Breast epithelium (tissue), 4 donors: ENCODE data around the gene BRD7. TPM values are rescaled to one million over a fixed set of nuclear protein-coding genes. Genes with fewer than 3 reads are reported as not detected.
A peak's percentile ranks its signal among the peaks of the same experiment; 100 is the strongest.

Experiments used
- DNase-seq, 2 donors: peaks; one replicate each; pipeline ENCODE4 v3.0.0-alpha.2; 2019; ENCODE audit warnings: low spot score in 2 of 2
- H3K27ac ChIP-seq, 2 donors: fragments of 200-600 bp; sonication (generic) in 1 of 2; one replicate each; pipeline ENCODE4 v1.5.1; 2016 to 2019; ENCODE audit warnings: mild to moderate bottlenecking in 1 of 2
- H3K27me3 ChIP-seq, 2 donors: fragments of 200-600 bp; sonication (generic) in 1 of 2; one replicate each; pipeline versions ENCODE4 v1.5.1 to v1.6.0; 2017 to 2019; ENCODE audit warnings: control low read depth in 1 of 2, mild to moderate bottlenecking in 1 of 2
- H3K36me3 ChIP-seq: fragments of 200-600 bp; one replicate; pipeline ENCODE4 v1.5.1; 2019
- H3K4me1 ChIP-seq, 2 donors: fragments of 200-600 bp; sonication (generic); one replicate each; pipeline ENCODE4 v1.5.1; 2016 to 2019; ENCODE audit warnings: control low read depth in 1 of 2
- H3K4me3 ChIP-seq, 3 donors: fragments of 200-600 bp; sonication (generic); 1 replicate in 2 of 3; 2 replicates in 1 of 3; pipeline ENCODE4 v1.5.1; 2016 to 2019; ENCODE audit warnings: mild to moderate bottlenecking in 3 of 3, moderate library complexity in 2 of 3
- H3K9me3 ChIP-seq, 2 donors: fragments of 200-600 bp; sonication (generic) in 1 of 2; one replicate each; pipeline ENCODE4 v1.5.1; 2016 to 2019; ENCODE audit warnings: control low read depth in 1 of 2
- CTCF ChIP-seq, 3 donors: fragments of 450-650 bp; IDR thresholded peaks; one replicate each; pipeline ENCODE4 v1.5.1; 2016 to 2017; ENCODE audit warnings: antibody characterized with exemption in 3 of 3, mild to moderate bottlenecking in 3 of 3, moderate library complexity in 3 of 3
- POLR2A ChIP-seq: fragments of 450-650 bp; IDR thresholded peaks from one replicate; pipeline ENCODE4 v1.6.1; 2016; ENCODE audit warnings: antibody characterized with exemption, mild to moderate bottlenecking, moderate library complexity
- POLR2AphosphoS5 ChIP-seq, 3 donors: sonication (generic); formaldehyde crosslinking; IDR thresholded peaks; one replicate each; pipeline ENCODE4 v1.6.1; 2017; ENCODE audit warnings: antibody characterized with exemption in 3 of 3
- intact Hi-C: fragments of 100-400 bp; cut with DNase I; formaldehyde crosslinking; loops from one replicate; pipeline ENCODE4 v1.15.1; 2023; ENCODE audit warnings: low total_unique reads
- total RNA-seq, 3 donors: library from RNA; depleted of rRNA; stranded (reverse); fragments of >200 nt; gene quantifications; one replicate each; pipeline ENCODE4 v1.1.0, GENCODE V29; 2016

BRD7 gene
- total RNA-seq, 3 donors from 2014 or later, result 42.0 to 53.9 (median 43.0) TPM

- H3K9me3 ChIP-seq, result no peaks in the 10 kb centered on the region
- DNase-seq, result no peak
- intact Hi-C loops, result no loop called here
- H3K27me3 ChIP-seq, result no peaks in the 10 kb centered on the region
- H3K36me3 ChIP-seq, result no peaks in the 10 kb centered on the region
- H3K27ac ChIP-seq, result peak overlapping the region in 1 of 2 donors; percentile 37
- peaks cover 0 to 10% of the 10 kb centered on the region in 2 donors for H3K4me1 ChIP-seq
- no peak overlapping the region for H3K4me3 ChIP-seq
- no peak for TF ChIP-seq POLR2AphosphoS5 (IDR thresholded peaks at IDR 0.05)
- TF ChIP-seq POLR2A, result no peak
- no peak for TF ChIP-seq CTCF (IDR thresholded peaks at IDR 0.05)
These were observed 8.0 kb downstream of the BRD7 start for GRCh38 chr16:50360779-50361178.

- no peak for TF ChIP-seq POLR2A
- no peak for TF ChIP-seq CTCF (IDR thresholded peaks at IDR 0.05)
- TF ChIP-seq POLR2AphosphoS5 (IDR thresholded peaks at IDR 0.05), result no peak
- intact Hi-C loops, result no loop called here
- Histone ChIP-seq H3K4me3 (no peak overlapping the region), H3K27ac (peak overlapping the region in 1 of 2 donors; percentile 37), H3K4me1 (peaks cover 0 to 10% of the 10 kb centered on the region in 2 donors), H3K27me3 (no peaks in the 10 kb centered on the region), H3K36me3 (no peaks in the 10 kb centered on the region), H3K9me3 (no peaks in the 10 kb centered on the region)
- DNase-seq, result no peak
These were observed 8.6 kb downstream of the BRD7 start for GRCh38 chr16:50360033-50360778.

- intact Hi-C loops, result no loop called here
These were observed 9.2 kb downstream of the BRD7 start for GRCh38 chr16:50359626-50360025.

GRCh38 chr16:50354629-50355456, 13.9 kb downstream of the BRD7 start:
- Histone ChIP-seq H3K27ac (no peak overlapping the region), H3K27me3 (no peaks in the 10 kb centered on the region), H3K4me3 (no peak overlapping the region), H3K4me1 (peaks cover 0 to 7% of the 10 kb centered on the region in 2 donors), H3K9me3 (no peaks in the 10 kb centered on the region), H3K36me3 (no peaks in the 10 kb centered on the region)
- intact Hi-C loops, result no loop called here
- DNase-seq, result no peak
- TF ChIP-seq CTCF (IDR thresholded peaks at IDR 0.05) (peak in 2 of 3 donors; percentile 36 to 45), POLR2A (no peak)

More at GRCh38 chr16:50359626-50360025, 9.2 kb downstream of the BRD7 start:
- Histone ChIP-seq H3K4me1 (peaks cover 0 to 10% of the 10 kb centered on the region in 2 donors), H3K9me3 (no peaks in the 10 kb centered on the region), H3K27me3 (no peaks in the 10 kb centered on the region), H3K36me3 (no peaks in the 10 kb centered on the region), H3K27ac (no peak overlapping the region), H3K4me3 (no peak overlapping the region)
- DNase-seq, result no peak
- TF ChIP-seq POLR2A (no peak), POLR2AphosphoS5 (IDR thresholded peaks at IDR 0.05) (no peak), CTCF (IDR thresholded peaks at IDR 0.05) (no peak)

- Histone ChIP-seq H3K36me3 (no peaks in the 10 kb centered on the region), H3K9me3 (no peaks in the 10 kb centered on the region), H3K27me3 (no peaks in the 10 kb centered on the region), H3K27ac (no peak overlapping the region), H3K4me3 (no peak overlapping the region), H3K4me1 (no peaks in the 10 kb centered on the region)
- no peak for DNase-seq
- intact Hi-C loops, result no loop called here
- TF ChIP-seq POLR2AphosphoS5 (IDR thresholded peaks at IDR 0.05), result no peak
- no peak for TF ChIP-seq POLR2A
- TF ChIP-seq CTCF (IDR thresholded peaks at IDR 0.05), result no peak
These were observed 14.7 kb downstream of the BRD7 start for GRCh38 chr16:50354082-50354481.
